SK-N-SH treated with all-trans-retinoic acid at 6 μM for 48 hours (cell line): ENCODE measurements around the gene EXOC3.
"Not testable (repeated sequence)": the region's sequence is repeated elsewhere in the genome, so short reads cannot be mapped to it uniquely, and the experiment has no call there.

Experiments used
- BACH2 ChIP-seq: fragments of 250-450 bp; sonication (Bioruptor Pico); IDR thresholded peaks from 2 replicates; pipeline ENCODE4 v1.9.0; 2021; ENCODE audit warnings: mild to moderate bottlenecking, borderline replicate concordance
- CSDC2 ChIP-seq: fragments of 250-450 bp; sonication (Bioruptor Pico); IDR thresholded peaks from 2 replicates; pipeline ENCODE4 v1.5.0; 2020; ENCODE audit warnings: mild to moderate bottlenecking, moderate library complexity
- GLIS3 ChIP-seq: fragments of 250-450 bp; sonication (Bioruptor Pico); IDR thresholded peaks from 2 replicates; pipeline ENCODE4 v1.5.0; 2020; ENCODE audit warnings: mild to moderate bottlenecking, moderate library complexity
- PPARA ChIP-seq: fragments of 250-450 bp; sonication (Bioruptor Pico); IDR thresholded peaks from 2 replicates; pipeline ENCODE4 v1.5.0; 2020; ENCODE audit warnings: mild to moderate bottlenecking, borderline replicate concordance
- SNAI2 ChIP-seq: fragments of 250-450 bp; sonication (Bioruptor Pico); IDR thresholded peaks from 2 replicates; pipeline ENCODE4 v1.5.0; 2020; ENCODE audit warnings: mild to moderate bottlenecking, moderate library complexity
- ZFP3 ChIP-seq: fragments of 250-450 bp; sonication (Bioruptor Pico); IDR thresholded peaks from 2 replicates; pipeline ENCODE4 v1.5.0; 2020; ENCODE audit warnings: mild to moderate bottlenecking, moderate library complexity
- ZNF565 ChIP-seq: fragments of 450-650 bp; formaldehyde crosslinking; conservative IDR thresholded peaks from 2 replicates; pipeline ENCODE4 v1.5.0; 2020; ENCODE audit warnings: low read depth, mild to moderate bottlenecking, moderate library complexity
- ZNF8 ChIP-seq: fragments of 450-650 bp; formaldehyde crosslinking; IDR thresholded peaks from 2 replicates; pipeline ENCODE4 v1.5.0; 2020; ENCODE audit warnings: mild to moderate bottlenecking, moderate library complexity
- TF ChIP-seq, protein P1 (sequence below): fragments of 250-450 bp; sonication (Bioruptor Pico); IDR thresholded peaks from 2 replicates; pipeline ENCODE4 v1.8.0; 2020; ENCODE audit warnings: mild to moderate bottlenecking, moderate library complexity, borderline replicate concordance
- TF ChIP-seq, protein P2 (sequence below): fragments of 250-450 bp; sonication (Bioruptor Pico); IDR thresholded peaks from 2 replicates; pipeline ENCODE4 v1.5.0; 2020; ENCODE audit warnings: mild to moderate bottlenecking, moderate library complexity
- TF ChIP-seq, protein P3 (sequence below): fragments of 250-450 bp; sonication (Bioruptor Pico); IDR thresholded peaks from 2 replicates; pipeline ENCODE4 v1.5.1; 2020; ENCODE audit warnings: low read depth, mild to moderate bottlenecking, moderate library complexity

DNA sequence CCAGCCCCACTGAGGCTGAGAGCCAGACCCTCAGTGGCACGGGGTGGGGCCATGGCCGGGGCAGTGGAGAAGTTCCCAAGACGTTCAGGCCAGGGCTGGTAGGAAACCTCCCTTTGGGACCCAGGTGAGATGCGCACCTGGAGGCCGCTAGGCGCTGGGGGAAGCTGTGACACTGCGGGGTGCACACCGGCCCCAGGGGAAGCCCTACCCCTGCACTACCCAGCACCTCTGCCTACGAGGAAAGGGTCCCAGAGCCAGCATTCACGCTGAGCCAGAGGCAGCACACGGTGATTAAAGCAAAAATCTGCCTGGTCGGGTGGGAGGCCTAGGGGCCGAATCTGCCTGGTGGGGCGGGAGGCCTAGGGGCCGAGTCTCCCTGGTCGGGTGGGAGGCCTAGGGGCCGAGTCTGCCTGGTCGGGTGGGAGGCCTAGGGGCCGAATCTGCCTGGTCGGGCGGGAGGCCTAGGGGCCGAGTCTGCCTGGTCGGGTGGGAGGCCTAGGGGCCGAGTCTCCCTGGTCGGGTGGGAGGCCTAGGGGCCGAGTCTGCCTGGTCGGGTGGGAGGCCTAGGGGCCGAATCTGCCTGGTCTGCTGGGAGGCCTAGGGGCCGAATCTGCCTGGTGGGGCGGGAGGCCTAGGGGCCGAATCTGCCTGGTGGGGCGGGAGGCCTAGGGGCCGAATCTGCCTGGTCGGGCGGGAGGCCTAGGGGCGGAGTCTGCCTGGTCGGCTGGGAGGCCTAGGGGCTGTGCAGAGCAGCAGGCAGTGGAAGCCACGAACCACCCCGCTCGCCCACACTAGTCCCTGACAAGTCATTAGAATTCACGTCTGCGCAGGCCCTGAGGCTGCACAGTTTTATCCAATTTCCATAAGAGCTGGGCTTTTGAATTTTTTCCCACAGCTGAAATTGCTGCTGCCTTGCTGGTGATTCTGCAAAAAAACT lies 27.7 kb upstream of the EXOC3 start:
- TF ChIP-seq, protein P1, sequence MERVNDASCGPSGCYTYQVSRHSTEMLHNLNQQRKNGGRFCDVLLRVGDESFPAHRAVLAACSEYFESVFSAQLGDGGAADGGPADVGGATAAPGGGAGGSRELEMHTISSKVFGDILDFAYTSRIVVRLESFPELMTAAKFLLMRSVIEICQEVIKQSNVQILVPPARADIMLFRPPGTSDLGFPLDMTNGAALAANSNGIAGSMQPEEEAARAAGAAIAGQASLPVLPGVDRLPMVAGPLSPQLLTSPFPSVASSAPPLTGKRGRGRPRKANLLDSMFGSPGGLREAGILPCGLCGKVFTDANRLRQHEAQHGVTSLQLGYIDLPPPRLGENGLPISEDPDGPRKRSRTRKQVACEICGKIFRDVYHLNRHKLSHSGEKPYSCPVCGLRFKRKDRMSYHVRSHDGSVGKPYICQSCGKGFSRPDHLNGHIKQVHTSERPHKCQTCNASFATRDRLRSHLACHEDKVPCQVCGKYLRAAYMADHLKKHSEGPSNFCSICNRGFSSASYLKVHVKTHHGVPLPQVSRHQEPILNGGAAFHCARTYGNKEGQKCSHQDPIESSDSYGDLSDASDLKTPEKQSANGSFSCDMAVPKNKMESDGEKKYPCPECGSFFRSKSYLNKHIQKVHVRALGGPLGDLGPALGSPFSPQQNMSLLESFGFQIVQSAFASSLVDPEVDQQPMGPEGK (CRISPR knock-in tag), result not testable (repeated sequence)
- TF ChIP-seq CSDC2 (CRISPR knock-in tag); BACH2 (CRISPR knock-in tag); PPARA (CRISPR knock-in tag); ZNF565; GLIS3 (CRISPR knock-in tag); ZFP3; ZNF8 (CRISPR knock-in tag); SNAI2 (CRISPR knock-in tag): not testable (repeated sequence)
- TF ChIP-seq, protein P2, sequence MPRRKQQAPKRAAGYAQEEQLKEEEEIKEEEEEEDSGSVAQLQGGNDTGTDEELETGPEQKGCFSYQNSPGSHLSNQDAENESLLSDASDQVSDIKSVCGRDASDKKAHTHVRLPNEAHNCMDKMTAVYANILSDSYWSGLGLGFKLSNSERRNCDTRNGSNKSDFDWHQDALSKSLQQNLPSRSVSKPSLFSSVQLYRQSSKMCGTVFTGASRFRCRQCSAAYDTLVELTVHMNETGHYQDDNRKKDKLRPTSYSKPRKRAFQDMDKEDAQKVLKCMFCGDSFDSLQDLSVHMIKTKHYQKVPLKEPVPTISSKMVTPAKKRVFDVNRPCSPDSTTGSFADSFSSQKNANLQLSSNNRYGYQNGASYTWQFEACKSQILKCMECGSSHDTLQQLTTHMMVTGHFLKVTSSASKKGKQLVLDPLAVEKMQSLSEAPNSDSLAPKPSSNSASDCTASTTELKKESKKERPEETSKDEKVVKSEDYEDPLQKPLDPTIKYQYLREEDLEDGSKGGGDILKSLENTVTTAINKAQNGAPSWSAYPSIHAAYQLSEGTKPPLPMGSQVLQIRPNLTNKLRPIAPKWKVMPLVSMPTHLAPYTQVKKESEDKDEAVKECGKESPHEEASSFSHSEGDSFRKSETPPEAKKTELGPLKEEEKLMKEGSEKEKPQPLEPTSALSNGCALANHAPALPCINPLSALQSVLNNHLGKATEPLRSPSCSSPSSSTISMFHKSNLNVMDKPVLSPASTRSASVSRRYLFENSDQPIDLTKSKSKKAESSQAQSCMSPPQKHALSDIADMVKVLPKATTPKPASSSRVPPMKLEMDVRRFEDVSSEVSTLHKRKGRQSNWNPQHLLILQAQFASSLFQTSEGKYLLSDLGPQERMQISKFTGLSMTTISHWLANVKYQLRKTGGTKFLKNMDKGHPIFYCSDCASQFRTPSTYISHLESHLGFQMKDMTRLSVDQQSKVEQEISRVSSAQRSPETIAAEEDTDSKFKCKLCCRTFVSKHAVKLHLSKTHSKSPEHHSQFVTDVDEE (CRISPR knock-in tag), result not testable (repeated sequence)
- TF ChIP-seq, protein P3, sequence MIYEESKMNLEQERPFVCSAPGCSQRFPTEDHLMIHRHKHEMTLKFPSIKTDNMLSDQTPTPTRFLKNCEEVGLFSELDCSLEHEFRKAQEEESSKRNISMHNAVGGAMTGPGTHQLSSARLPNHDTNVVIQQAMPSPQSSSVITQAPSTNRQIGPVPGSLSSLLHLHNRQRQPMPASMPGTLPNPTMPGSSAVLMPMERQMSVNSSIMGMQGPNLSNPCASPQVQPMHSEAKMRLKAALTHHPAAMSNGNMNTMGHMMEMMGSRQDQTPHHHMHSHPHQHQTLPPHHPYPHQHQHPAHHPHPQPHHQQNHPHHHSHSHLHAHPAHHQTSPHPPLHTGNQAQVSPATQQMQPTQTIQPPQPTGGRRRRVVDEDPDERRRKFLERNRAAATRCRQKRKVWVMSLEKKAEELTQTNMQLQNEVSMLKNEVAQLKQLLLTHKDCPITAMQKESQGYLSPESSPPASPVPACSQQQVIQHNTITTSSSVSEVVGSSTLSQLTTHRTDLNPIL, result not testable (repeated sequence)
